Measurements from ENCODE around the gene LRRC27.

GRCh38 chr10:132411561-132412253 is 79.7 kb downstream of the LRRC27 start:
- TF ChIP-seq, protein P1, sequence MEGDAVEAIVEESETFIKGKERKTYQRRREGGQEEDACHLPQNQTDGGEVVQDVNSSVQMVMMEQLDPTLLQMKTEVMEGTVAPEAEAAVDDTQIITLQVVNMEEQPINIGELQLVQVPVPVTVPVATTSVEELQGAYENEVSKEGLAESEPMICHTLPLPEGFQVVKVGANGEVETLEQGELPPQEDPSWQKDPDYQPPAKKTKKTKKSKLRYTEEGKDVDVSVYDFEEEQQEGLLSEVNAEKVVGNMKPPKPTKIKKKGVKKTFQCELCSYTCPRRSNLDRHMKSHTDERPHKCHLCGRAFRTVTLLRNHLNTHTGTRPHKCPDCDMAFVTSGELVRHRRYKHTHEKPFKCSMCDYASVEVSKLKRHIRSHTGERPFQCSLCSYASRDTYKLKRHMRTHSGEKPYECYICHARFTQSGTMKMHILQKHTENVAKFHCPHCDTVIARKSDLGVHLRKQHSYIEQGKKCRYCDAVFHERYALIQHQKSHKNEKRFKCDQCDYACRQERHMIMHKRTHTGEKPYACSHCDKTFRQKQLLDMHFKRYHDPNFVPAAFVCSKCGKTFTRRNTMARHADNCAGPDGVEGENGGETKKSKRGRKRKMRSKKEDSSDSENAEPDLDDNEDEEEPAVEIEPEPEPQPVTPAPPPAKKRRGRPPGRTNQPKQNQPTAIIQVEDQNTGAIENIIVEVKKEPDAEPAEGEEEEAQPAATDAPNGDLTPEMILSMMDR (IDR thresholded peaks at IDR 0.05): no peak
- no peak for TF ChIP-seq EZH2 (IDR thresholded peaks at IDR 0.05; ENCODE audit: borderline replicate concordance, insufficient read depth, low read depth, low read length, poor library complexity, severe bottlenecking)
